Neural progenitor cell (in vitro differentiated cells): ENCODE measurements around the gene CDK5RAP2. TPM values are rescaled to one million over a fixed set of nuclear protein-coding genes. Genes with fewer than 3 reads are reported as not detected.

Experiments used
- DNase-seq: peaks from one replicate; pipeline ENCODE4 v3.0.0-alpha.2; 2016; ENCODE audit warnings: low spot score
- H2AFZ ChIP-seq: fragments of 200-600 bp; sonication (generic); replicated peaks from 2 replicates; pipeline ENCODE4 v1.6.1; 2016; ENCODE audit warnings: antibody characterized with exemption
- H3F3A ChIP-seq: fragments of 200-600 bp; sonication (generic); 2 replicates; pipeline ENCODE4 v1.6.1; 2016; ENCODE audit warnings: antibody characterized with exemption, low read depth
- H3K27ac ChIP-seq: fragments of 200-600 bp; sonication (generic); 2 replicates; pipeline ENCODE4 v1.5.1; 2016; ENCODE audit warnings: mild to moderate bottlenecking
- H3K27me3 ChIP-seq: fragments of 200-600 bp; sonication (generic); 2 replicates; pipeline ENCODE4 v1.6.1; 2016; ENCODE audit warnings: mild to moderate bottlenecking, moderate library complexity
- H3K36me3 ChIP-seq: fragments of 200-600 bp; sonication (generic); 2 replicates; pipeline ENCODE4 v1.5.1; 2016
- H3K4me1 ChIP-seq: fragments of 200-600 bp; sonication (generic); 2 replicates; pipeline ENCODE4 v1.6.1; 2016; ENCODE audit warnings: mixed run types
- H3K4me2 ChIP-seq: fragments of 200-600 bp; sonication (generic); 2 replicates; pipeline ENCODE4 v1.6.1; 2016
- H3K4me3 ChIP-seq: fragments of 200-600 bp; sonication (generic); 2 replicates; pipeline ENCODE4 v1.5.1; 2016
- H3K79me2 ChIP-seq: fragments of 200-600 bp; sonication (generic); 2 replicates; pipeline ENCODE4 v1.6.1; 2016; ENCODE audit warnings: low read depth
- H3K9ac ChIP-seq: fragments of 200-600 bp; sonication (generic); 2 replicates; pipeline ENCODE4 v1.6.1; 2016
- H3K9me3 ChIP-seq: fragments of 200-600 bp; sonication (generic); 2 replicates; pipeline ENCODE4 v1.5.1; 2016; ENCODE audit warnings: low read depth
- H4K20me1 ChIP-seq: fragments of 200-600 bp; sonication (generic); 2 replicates; pipeline ENCODE4 v1.6.1; 2016; ENCODE audit warnings: low read depth
- H3K27ac Mint-ChIP-seq: 3 replicates; pipeline ENCODE4 v1.8.0; 2021; ENCODE audit warnings: mixed read lengths
- H3K27me3 Mint-ChIP-seq: 2 replicates; pipeline ENCODE4 v1.8.0; 2022; ENCODE audit warnings: low read depth, mild to moderate bottlenecking, inconsistent platforms, moderate library complexity, mixed read lengths; ENCODE audit not compliant: insufficient read depth
- H3K36me3 Mint-ChIP-seq: 3 replicates; pipeline ENCODE4 v1.8.0; 2021; ENCODE audit warnings: mixed read lengths
- H3K4me1 Mint-ChIP-seq: 3 replicates; pipeline ENCODE4 v1.8.0; 2021; ENCODE audit warnings: mixed read lengths
- H3K4me3 Mint-ChIP-seq: 3 replicates; pipeline ENCODE4 v1.8.0; 2021; ENCODE audit warnings: mild to moderate bottlenecking, moderate library complexity, mixed read lengths
- H3K9me3 Mint-ChIP-seq: 3 replicates; pipeline ENCODE4 v1.8.0; 2020; ENCODE audit warnings: mixed read lengths
- CTCF ChIP-seq: fragments of 200-600 bp; sonication (generic); IDR thresholded peaks from 2 replicates; pipeline ENCODE4 v1.5.1; 2017; ENCODE audit warnings: antibody characterized with exemption, mild to moderate bottlenecking
- EZH2 ChIP-seq: fragments of 200-600 bp; sonication (generic); IDR thresholded peaks from 2 replicates; pipeline ENCODE4 v1.6.1; 2017; ENCODE audit warnings: antibody characterized with exemption, mild to moderate bottlenecking, moderate library complexity
- EZH2phosphoT487 ChIP-seq: fragments of 200-600 bp; sonication (generic); IDR thresholded peaks from 2 replicates; pipeline ENCODE4 v1.6.1; 2017; ENCODE audit warnings: antibody characterized with exemption
- total RNA-seq: library from RNA; depleted of rRNA; stranded (reverse); fragments of >200 nt; gene quantifications from 2 replicates; pipeline ENCODE4 v1.2.3, GENCODE V29; 2015; ENCODE audit warnings: low replicate concordance

CDK5RAP2 gene
- total RNA-seq, 1 donor from 2014 or later: 62.5 TPM

DNA sequence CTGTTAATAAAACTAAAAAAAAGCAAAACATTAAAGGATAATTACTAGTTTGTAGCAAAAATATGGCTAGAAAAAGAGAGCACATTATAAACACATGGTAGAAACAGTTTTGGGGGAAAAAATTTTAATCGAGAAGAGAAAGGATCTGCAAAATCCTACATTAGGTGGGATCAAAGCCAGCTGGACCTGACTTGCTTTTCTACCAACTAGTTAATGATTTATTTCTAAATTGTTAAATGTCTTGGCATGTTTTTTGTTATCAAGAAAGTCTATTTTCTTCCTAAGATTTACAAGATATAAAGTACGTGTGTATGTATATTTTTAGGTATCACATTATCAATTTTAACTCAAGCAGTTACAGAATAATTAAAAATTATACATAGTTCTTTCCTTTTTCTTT is 47.1 kb upstream of the CDK5RAP2 start:
- H3K9ac ChIP-seq: no peak overlapping the region
- no peaks in the 10 kb centered on the region for H3K27me3 ChIP-seq
- peaks cover 10% of the 10 kb centered on the region for H3F3A ChIP-seq
- no peak overlapping the region for H2AFZ ChIP-seq
- Mint-ChIP-seq H3K27me3 (peaks cover 3% of the 10 kb centered on the region), H3K4me3 (no peak overlapping the region), H3K9me3 (no peaks in the 10 kb centered on the region), H3K36me3 (no peaks in the 10 kb centered on the region), H3K27ac (no peak overlapping the region), H3K4me1 (peaks cover 10% of the 10 kb centered on the region)
- H4K20me1 ChIP-seq: no peaks in the 10 kb centered on the region
- H3K4me2 ChIP-seq: no peak overlapping the region
- H3K4me1 ChIP-seq: peaks cover 7% of the 10 kb centered on the region
- no peak overlapping the region for H3K4me3 ChIP-seq
- no peaks in the 10 kb centered on the region for H3K9me3 ChIP-seq
- TF ChIP-seq EZH2phosphoT487 (no peak), CTCF (no peak), EZH2 (no peak)
- no peaks in the 10 kb centered on the region for H3K79me2 ChIP-seq
- no peaks in the 10 kb centered on the region for H3K36me3 ChIP-seq
- no peak for DNase-seq
- H3K27ac ChIP-seq: no peak overlapping the region

- peaks cover 12% of the 10 kb centered on the region for H3K4me1 ChIP-seq
- no peaks in the 10 kb centered on the region for H3K36me3 ChIP-seq
- H3K9ac ChIP-seq: no peak overlapping the region
- Mint-ChIP-seq H3K27ac (no peak overlapping the region), H3K36me3 (no peaks in the 10 kb centered on the region), H3K27me3 (peaks cover 3% of the 10 kb centered on the region), H3K4me3 (no peak overlapping the region), H3K9me3 (no peaks in the 10 kb centered on the region), H3K4me1 (peaks cover 16% of the 10 kb centered on the region)
- no peaks in the 10 kb centered on the region for H3K79me2 ChIP-seq
- H2AFZ ChIP-seq: no peak overlapping the region
- no peak for DNase-seq
- no peak overlapping the region for H3K27ac ChIP-seq
- no peaks in the 10 kb centered on the region for H3K27me3 ChIP-seq
- no peaks in the 10 kb centered on the region for H3K9me3 ChIP-seq
- no peaks in the 10 kb centered on the region for H4K20me1 ChIP-seq
- H3F3A ChIP-seq: peaks cover 15% of the 10 kb centered on the region
- no peak overlapping the region for H3K4me2 ChIP-seq
- no peak overlapping the region for H3K4me3 ChIP-seq
- TF ChIP-seq CTCF (no peak), EZH2 (no peak), EZH2phosphoT487 (no peak)
Measured at GRCh38 chr9:120626512-120626911, 46.5 kb upstream of the CDK5RAP2 start.

- no peaks in the 10 kb centered on the region for H3K79me2 ChIP-seq
- no peaks in the 10 kb centered on the region for H4K20me1 ChIP-seq
- no peak overlapping the region for H2AFZ ChIP-seq
- peaks cover 20% of the 10 kb centered on the region for H3K4me1 ChIP-seq
- H3K27me3 Mint-ChIP-seq: peaks cover 3% of the 10 kb centered on the region
- no peak overlapping the region for H3K4me3 ChIP-seq
- H3K9me3 Mint-ChIP-seq: no peaks in the 10 kb centered on the region
- no peaks in the 10 kb centered on the region for H3K9me3 ChIP-seq
- H3K4me2 ChIP-seq: no peak overlapping the region
- no peak overlapping the region for H3K27ac ChIP-seq
- peaks cover 17% of the 10 kb centered on the region for H3K4me1 Mint-ChIP-seq
- H3K27me3 ChIP-seq: no peaks in the 10 kb centered on the region
- no peak overlapping the region for H3K9ac ChIP-seq
- no peaks in the 10 kb centered on the region for H3K36me3 Mint-ChIP-seq
- DNase-seq: no peak
- TF ChIP-seq EZH2phosphoT487: no peak
- no peak overlapping the region for H3K4me3 Mint-ChIP-seq
- peaks cover 25% of the 10 kb centered on the region for H3F3A ChIP-seq
- H3K36me3 ChIP-seq: no peaks in the 10 kb centered on the region
- peak overlapping the region; percentile 29 for H3K27ac Mint-ChIP-seq
Measured at GRCh38 chr9:120625222-120625621, 45.3 kb upstream of the CDK5RAP2 start.

DNA sequence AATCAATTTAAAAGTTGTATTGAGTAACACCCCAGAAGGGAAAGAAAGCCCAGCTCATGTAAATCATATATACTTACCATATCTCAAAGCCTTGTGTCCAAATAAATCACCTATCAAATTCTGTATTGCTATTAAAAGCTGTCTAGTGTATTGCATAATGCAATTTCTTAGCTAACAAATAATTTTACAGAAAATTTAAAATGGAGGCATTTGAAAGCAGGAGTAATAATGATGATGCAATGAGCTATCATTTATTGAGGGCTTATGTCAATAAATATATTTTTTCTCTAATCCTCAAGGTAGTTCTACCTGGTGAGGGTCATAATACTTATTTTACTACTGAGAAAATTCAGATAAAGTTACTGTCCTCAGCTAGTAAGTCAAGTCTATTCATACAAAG is 42.8 kb upstream of the CDK5RAP2 start:
- Histone ChIP-seq H3K36me3 (no peaks in the 10 kb centered on the region), H3K9me3 (no peaks in the 10 kb centered on the region), H3K4me3 (no peak overlapping the region), H3K27me3 (no peaks in the 10 kb centered on the region), H3K79me2 (no peaks in the 10 kb centered on the region), H3K9ac (no peak overlapping the region), H2AFZ (no peak overlapping the region), H3K4me1 (peaks cover 21% of the 10 kb centered on the region), H3F3A (peaks cover 32% of the 10 kb centered on the region), H3K4me2 (no peak overlapping the region), H4K20me1 (no peaks in the 10 kb centered on the region), H3K27ac (no peak overlapping the region)
- no peak for TF ChIP-seq EZH2phosphoT487
- TF ChIP-seq EZH2: no peak
- TF ChIP-seq CTCF: no peak
- Mint-ChIP-seq H3K27me3 (peaks cover 3% of the 10 kb centered on the region), H3K4me3 (no peak overlapping the region), H3K9me3 (no peaks in the 10 kb centered on the region), H3K4me1 (peaks cover 17% of the 10 kb centered on the region), H3K27ac (no peak overlapping the region), H3K36me3 (no peaks in the 10 kb centered on the region)
- no peak for DNase-seq
